H9 (cell line): ENCODE data around the gene TMEM164. TPM values are rescaled to one million over a fixed set of nuclear protein-coding genes. Genes with fewer than 3 reads are reported as not detected.

Experiments used
- DNase-seq: peaks from one replicate; pipeline ENCODE4 v3.0.0-alpha.2; 2017
- H2AFZ ChIP-seq: one replicate; pipeline ENCODE4 v1.6.1; 2013; ENCODE audit warnings: mild to moderate bottlenecking, low read length, control low read depth, moderate library complexity
- H2AK5ac ChIP-seq: 2 replicates; pipeline ENCODE4 v1.6.1; 2013; ENCODE audit warnings: low read length, control low read depth, mixed read lengths; ENCODE audit not compliant: insufficient read length
- H2BK120ac ChIP-seq: one replicate; pipeline ENCODE4 v1.6.1; 2013; ENCODE audit warnings: low read depth, mild to moderate bottlenecking, low read length, control low read depth, inconsistent platforms; ENCODE audit not compliant: poor library complexity, severe bottlenecking
- H2BK12ac ChIP-seq: 2 replicates; pipeline ENCODE4 v1.6.1; 2013; ENCODE audit warnings: low read length, control low read depth, mixed read lengths, low read depth; ENCODE audit not compliant: insufficient read length
- H2BK15ac ChIP-seq: 2 replicates; pipeline ENCODE4 v1.6.1; 2013; ENCODE audit warnings: low read depth, low read length, control low read depth
- H2BK20ac ChIP-seq: one replicate; pipeline ENCODE4 v1.6.1; 2013; ENCODE audit warnings: low read depth, mild to moderate bottlenecking, low read length, control low read depth, inconsistent platforms; ENCODE audit not compliant: poor library complexity, severe bottlenecking
- H2BK5ac ChIP-seq: 2 replicates; pipeline ENCODE4 v1.6.1; 2013; ENCODE audit warnings: low read length, control low read depth, mixed read lengths; ENCODE audit not compliant: insufficient read length
- H3K14ac ChIP-seq: 2 replicates; pipeline ENCODE4 v1.6.1; 2013; ENCODE audit warnings: low read length, control low read depth; ENCODE audit not compliant: insufficient read depth
- H3K18ac ChIP-seq: 2 replicates; pipeline ENCODE4 v1.6.1; 2013; ENCODE audit warnings: low read depth, mild to moderate bottlenecking, mixed read lengths, low read length, control low read depth; ENCODE audit not compliant: insufficient read length
- H3K23ac ChIP-seq: 2 replicates; pipeline ENCODE4 v1.6.1; 2013; ENCODE audit warnings: low read length, control low read depth, mixed read lengths, low read depth; ENCODE audit not compliant: insufficient read length
- H3K23me2 ChIP-seq: 2 replicates; pipeline ENCODE4 v1.6.1; 2013; ENCODE audit warnings: low read depth, mild to moderate bottlenecking, mixed read lengths, low read length, control low read depth; ENCODE audit not compliant: insufficient read length, poor library complexity, severe bottlenecking
- H3K27ac ChIP-seq: 2 replicates; pipeline ENCODE4 v1.5.1; 2013; ENCODE audit warnings: low read length, control low read depth, mixed read lengths, low read depth; ENCODE audit not compliant: insufficient read length
- H3K27me3 ChIP-seq: 2 replicates; pipeline ENCODE4 v1.6.1; 2013; ENCODE audit warnings: low read length, control low read depth, inconsistent platforms; ENCODE audit not compliant: insufficient read depth
- H3K4ac ChIP-seq: 2 replicates; pipeline ENCODE4 v1.6.1; 2013; ENCODE audit warnings: low read depth, mild to moderate bottlenecking, control low read depth, inconsistent platforms, low read length, moderate library complexity
- H3K4me1 ChIP-seq: 2 replicates; pipeline ENCODE4 v1.6.1; 2013; ENCODE audit warnings: low read length, control low read depth, inconsistent platforms; ENCODE audit not compliant: insufficient read depth
- H3K4me2 ChIP-seq: 2 replicates; pipeline ENCODE4 v1.6.1; 2013; ENCODE audit warnings: low read length, control low read depth, mixed read lengths; ENCODE audit not compliant: insufficient read length, insufficient read depth
- H3K56ac ChIP-seq: 2 replicates; pipeline ENCODE4 v1.6.1; 2013; ENCODE audit warnings: low read depth, mild to moderate bottlenecking, mixed read lengths, low read length, control low read depth; ENCODE audit not compliant: insufficient read length
- H3K79me1 ChIP-seq: 2 replicates; pipeline ENCODE4 v1.6.1; 2013; ENCODE audit warnings: low read depth, mild to moderate bottlenecking, moderate library complexity, low read length, control low read depth, inconsistent platforms; ENCODE audit not compliant: insufficient read depth, poor library complexity, severe bottlenecking
- H3K79me2 ChIP-seq: 2 replicates; pipeline ENCODE4 v1.6.1; 2013; ENCODE audit warnings: low read length, control low read depth, inconsistent platforms; ENCODE audit not compliant: insufficient read depth
- H3K9ac ChIP-seq: 2 replicates; pipeline ENCODE4 v1.6.1; 2013; ENCODE audit warnings: low read length, control low read depth, mixed read lengths; ENCODE audit not compliant: insufficient read length; ENCODE audit errors: extremely low read depth
- H3K9me3 ChIP-seq: one replicate; pipeline ENCODE4 v1.6.1; 2013; ENCODE audit warnings: low read depth, low read length, inconsistent platforms; ENCODE audit not compliant: control insufficient read depth
- H3T11ph ChIP-seq: one replicate; pipeline ENCODE4 v1.6.1; 2013; ENCODE audit warnings: mild to moderate bottlenecking, low read length, control low read depth, inconsistent platforms
- H4K20me1 ChIP-seq: one replicate; pipeline ENCODE4 v1.6.1; 2013; ENCODE audit not compliant: control insufficient read depth, insufficient read length, insufficient read depth
- H4K5ac ChIP-seq: 2 replicates; pipeline ENCODE4 v1.6.1; 2013; ENCODE audit warnings: low read depth, mild to moderate bottlenecking, mixed read lengths, low read length, control low read depth; ENCODE audit not compliant: insufficient read length
- H4K8ac ChIP-seq: replicated peaks from 2 replicates; pipeline ENCODE4 v1.6.1; 2013; ENCODE audit warnings: low read length, control low read depth, mixed read lengths, low read depth; ENCODE audit not compliant: insufficient read length
- H4K91ac ChIP-seq: 2 replicates; pipeline ENCODE4 v1.6.1; 2013; ENCODE audit warnings: low read depth, mild to moderate bottlenecking, moderate library complexity, mixed read lengths, low read length, control low read depth; ENCODE audit not compliant: insufficient read length
- H3K27ac Mint-ChIP-seq, 3 experiments: 2 replicates in 2 of 3; 3 replicates in 1 of 3; pipeline ENCODE4 v1.8.0; 2020 to 2021; ENCODE audit warnings: mixed read lengths in 3 of 3, mild to moderate bottlenecking in 1 of 3, moderate library complexity in 1 of 3
- H3K27me3 Mint-ChIP-seq: 2 replicates; pipeline ENCODE4 v1.8.0; 2021; ENCODE audit warnings: low read depth, mild to moderate bottlenecking, moderate library complexity, mixed read lengths
- H3K36me3 Mint-ChIP-seq, 3 experiments: 2 replicates in 2 of 3; 3 replicates in 1 of 3; pipeline ENCODE4 v1.8.0; 2020 to 2021; ENCODE audit warnings: low read depth in 3 of 3, mixed read lengths in 3 of 3; ENCODE audit not compliant: insufficient read depth in 1 of 3
- H3K4me1 Mint-ChIP-seq, 2 experiments: 2 replicates each; pipeline ENCODE4 v1.8.0; 2020; ENCODE audit warnings: mixed read lengths in 2 of 2
- H3K4me3 Mint-ChIP-seq, 2 experiments: 2 replicates in 1 of 2; 3 replicates in 1 of 2; pipeline ENCODE4 v1.8.0; 2020 to 2021; ENCODE audit warnings: mild to moderate bottlenecking in 2 of 2, mixed read lengths in 2 of 2, moderate library complexity in 1 of 2
- H3K9me3 Mint-ChIP-seq, 2 experiments: 2 replicates in 1 of 2; 3 replicates in 1 of 2; pipeline ENCODE4 v1.8.0; 2020; ENCODE audit warnings: mild to moderate bottlenecking in 2 of 2, mixed read lengths in 2 of 2, moderate library complexity in 1 of 2
- WGBS: extraction: QIAGEN DNeasy Blood & Tissue Kit; methylation state at CpG from one replicate; pipeline ENCODE4 v1.1.7; 2013; ENCODE audit warnings: missing lambda C conversion rate, low lambda C conversion rate, mixed read lengths; ENCODE audit not compliant: insufficient read length; ENCODE audit errors: extremely low coverage; 5-methylcytosine and 5-hydroxymethylcytosine counted together
- total RNA-seq: library from RNA; stranded (reverse); gene quantifications from 2 replicates; pipeline ENCODE4 v1.2.1, GENCODE V29; 2021
- TF ChIP-seq, protein P1 (sequence below): fragments of 200-600 bp; sonication (generic); conservative IDR thresholded peaks from 3 replicates; pipeline ENCODE4 v1.8.0; 2021; ENCODE audit warnings: antibody characterized with exemption, mild to moderate bottlenecking

Gene TMEM164
- total RNA-seq, 1 experiment from 2014 or later: 30.4 TPM

DNA sequence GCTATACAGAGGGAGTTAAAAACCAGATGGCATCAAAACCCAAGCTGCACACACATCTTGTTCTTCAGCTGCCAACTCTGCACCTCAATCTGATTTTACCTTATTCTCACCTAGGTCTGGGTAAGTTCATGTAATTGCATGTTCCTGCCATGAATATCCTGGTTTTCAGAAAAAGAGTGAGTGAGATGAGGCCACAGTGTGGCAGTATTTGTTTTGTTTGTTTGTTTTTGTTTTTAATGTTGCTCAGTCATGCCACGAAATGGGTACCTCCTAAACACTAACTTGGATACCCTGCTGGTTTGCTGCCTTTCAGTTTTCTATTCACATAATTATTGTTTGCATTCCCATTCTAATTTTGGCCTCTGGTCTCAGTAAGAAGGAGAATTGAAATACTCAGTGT is 22.5 kb downstream of the TMEM164 start:
- no peaks in the 10 kb centered on the region for H3K27me3 Mint-ChIP-seq
- Histone ChIP-seq H2BK120ac (no peak overlapping the region), H3K9me3 (no peaks in the 10 kb centered on the region), H3K27me3 (no peaks in the 10 kb centered on the region), H3K14ac (no peak overlapping the region), H3K56ac (no peak overlapping the region), H4K8ac (no peak overlapping the region), H3K18ac (no peak overlapping the region), H4K91ac (no peak overlapping the region), H3K23me2 (no peaks in the 10 kb centered on the region), H3K79me1 (no peaks in the 10 kb centered on the region), H2BK5ac (no peak overlapping the region), H3K4ac (no peak overlapping the region), H2AFZ (no peak overlapping the region), H2BK15ac (no peak overlapping the region), H4K20me1 (no peaks in the 10 kb centered on the region), H2BK12ac (no peak overlapping the region), H3K79me2 (no peaks in the 10 kb centered on the region), H3K4me2 (no peak overlapping the region), H2AK5ac (no peak overlapping the region), H3K27ac (no peak overlapping the region), H3K9ac (no peak overlapping the region), H3K4me1 (no peaks in the 10 kb centered on the region; the same call in 1 of the 2 replicates), H3K23ac (no peak overlapping the region), H3T11ph (no peak overlapping the region), H4K5ac (no peak overlapping the region), H2BK20ac (no peak overlapping the region)
- peaks cover 0 to 8% (median 5%) of the 10 kb centered on the region in 3 experiments; a peak in 2 of 7 replicates for H3K36me3 Mint-ChIP-seq
- WGBS: no CpG with 5 or more reads among the region's 1 CpG
- H3K9me3 Mint-ChIP-seq: no peaks in the 10 kb centered on the region
- no peak overlapping the region for H3K4me3 Mint-ChIP-seq
- TF ChIP-seq, protein P1, sequence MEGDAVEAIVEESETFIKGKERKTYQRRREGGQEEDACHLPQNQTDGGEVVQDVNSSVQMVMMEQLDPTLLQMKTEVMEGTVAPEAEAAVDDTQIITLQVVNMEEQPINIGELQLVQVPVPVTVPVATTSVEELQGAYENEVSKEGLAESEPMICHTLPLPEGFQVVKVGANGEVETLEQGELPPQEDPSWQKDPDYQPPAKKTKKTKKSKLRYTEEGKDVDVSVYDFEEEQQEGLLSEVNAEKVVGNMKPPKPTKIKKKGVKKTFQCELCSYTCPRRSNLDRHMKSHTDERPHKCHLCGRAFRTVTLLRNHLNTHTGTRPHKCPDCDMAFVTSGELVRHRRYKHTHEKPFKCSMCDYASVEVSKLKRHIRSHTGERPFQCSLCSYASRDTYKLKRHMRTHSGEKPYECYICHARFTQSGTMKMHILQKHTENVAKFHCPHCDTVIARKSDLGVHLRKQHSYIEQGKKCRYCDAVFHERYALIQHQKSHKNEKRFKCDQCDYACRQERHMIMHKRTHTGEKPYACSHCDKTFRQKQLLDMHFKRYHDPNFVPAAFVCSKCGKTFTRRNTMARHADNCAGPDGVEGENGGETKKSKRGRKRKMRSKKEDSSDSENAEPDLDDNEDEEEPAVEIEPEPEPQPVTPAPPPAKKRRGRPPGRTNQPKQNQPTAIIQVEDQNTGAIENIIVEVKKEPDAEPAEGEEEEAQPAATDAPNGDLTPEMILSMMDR: no peak
- peak overlapping the region in 2 of 3 experiments; percentile 22 to 56; a peak in 4 of 7 replicates for H3K27ac Mint-ChIP-seq
- H3K4me1 Mint-ChIP-seq: peaks cover 27 to 37% of the 10 kb centered on the region in 2 experiments
- DNase-seq: no peak
